Measurements from ENCODE around the gene FREM2. TPM values are rescaled to one million over a fixed set of nuclear protein-coding genes. Genes with fewer than 3 reads are reported as not detected.

The FREM2 gene
- total RNA-seq, 1 donor from 2014 or later, result 0.39 TPM

DNA sequence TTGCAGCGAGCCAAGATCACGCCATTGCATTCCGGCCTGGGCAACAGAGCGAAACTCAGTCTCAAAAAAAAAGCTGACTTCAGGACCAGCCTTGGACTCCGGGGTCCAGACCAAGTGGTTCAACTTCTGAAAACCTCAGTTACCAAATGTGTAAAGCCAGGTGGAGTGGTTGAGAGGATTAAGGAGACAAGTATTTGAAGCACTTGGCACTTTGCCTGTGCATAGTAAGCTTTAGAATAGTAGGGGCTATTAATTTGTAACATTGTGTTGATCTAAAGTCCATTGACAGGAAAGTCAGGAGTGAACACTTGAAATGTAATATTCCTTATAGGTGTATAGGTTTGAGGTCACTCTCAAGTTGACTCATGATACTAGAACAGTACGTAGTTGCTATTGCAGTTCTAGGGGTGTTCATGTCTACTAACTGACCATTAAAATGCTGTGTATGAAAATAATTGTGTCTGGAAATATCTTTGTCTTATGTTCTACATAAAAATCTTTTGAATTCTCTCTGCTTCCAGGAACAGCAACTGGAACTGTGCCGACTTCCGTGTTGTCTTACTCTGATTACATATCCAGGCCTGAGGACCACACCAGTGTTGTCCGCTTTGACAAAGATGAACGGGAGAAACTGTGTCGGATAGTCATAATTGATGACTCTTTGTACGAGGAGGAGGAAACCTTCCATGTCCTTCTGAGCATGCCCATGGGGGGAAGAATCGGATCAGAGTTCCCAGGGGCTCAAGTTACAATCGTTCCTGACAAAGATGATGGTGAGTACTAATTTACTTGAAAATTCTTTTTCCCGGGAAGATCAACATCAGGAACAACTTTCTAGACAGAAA lies 97.4 kb downstream of the FREM2 start:
- intact Hi-C loops (cut with micrococcal nuclease), result no loop called here
- Mint-ChIP-seq H3K9me3 (no peaks in the 10 kb centered on the region), H3K27ac (no peak overlapping the region), H3K4me3 (ENCODE audit: low read depth) (no peak overlapping the region), H3K4me1 (ENCODE audit: low read depth) (no peaks in the 10 kb centered on the region), H3K27me3 (ENCODE audit: low read depth) (peaks cover 1% of the 10 kb centered on the region), H3K36me3 (ENCODE audit: low read depth) (no peaks in the 10 kb centered on the region)
- no peak for DNase-seq (ENCODE audit: low spot score)

DNA sequence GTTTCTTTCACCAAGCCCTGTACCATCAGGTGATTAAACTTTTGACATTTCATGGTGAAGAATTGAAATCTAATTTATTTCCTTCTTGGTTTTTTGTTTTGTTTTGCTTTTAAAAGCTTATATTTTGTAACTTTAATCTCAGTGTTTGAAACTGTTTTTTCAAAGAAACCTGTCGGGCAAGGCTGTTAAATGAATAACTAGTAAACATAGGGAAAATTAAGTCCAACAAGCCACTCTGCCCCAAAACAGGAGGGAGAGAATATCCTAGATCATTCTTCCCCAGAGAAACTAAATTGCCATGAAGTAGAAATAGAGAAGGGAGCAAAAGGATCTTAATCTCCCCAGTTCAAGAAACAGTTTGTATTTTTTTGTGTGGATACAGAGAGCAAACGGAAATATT lies 98.2 kb downstream of the FREM2 start:
- intact Hi-C loops (cut with micrococcal nuclease), result no loop called here
- Mint-ChIP-seq H3K27me3 (ENCODE audit: low read depth) (peaks cover 1% of the 10 kb centered on the region), H3K4me3 (ENCODE audit: low read depth) (no peak overlapping the region), H3K36me3 (ENCODE audit: low read depth) (no peaks in the 10 kb centered on the region), H3K27ac (no peak overlapping the region), H3K4me1 (ENCODE audit: low read depth) (no peaks in the 10 kb centered on the region), H3K9me3 (no peaks in the 10 kb centered on the region)
- no peak for DNase-seq (ENCODE audit: low spot score)

DNA sequence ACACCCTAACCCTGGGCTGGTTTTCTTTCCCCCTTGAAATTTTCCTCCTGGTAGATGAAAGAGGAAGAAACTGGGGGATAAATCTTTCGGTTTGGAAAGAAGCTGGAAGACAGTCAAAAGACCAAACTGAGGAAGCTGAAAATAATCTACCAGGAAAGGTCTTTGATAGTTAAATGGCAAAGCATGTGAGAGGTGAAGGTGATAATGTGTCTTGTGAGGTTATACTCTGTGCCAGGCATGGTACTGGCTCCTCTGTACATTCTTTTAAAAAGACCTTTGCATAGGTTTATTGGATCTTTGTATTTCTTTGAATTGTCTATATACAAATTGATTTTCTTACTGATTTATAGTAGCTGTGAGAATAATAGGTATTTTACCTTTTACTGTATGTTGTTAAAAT lies 98.6 kb downstream of the FREM2 start:
- DNase-seq (ENCODE audit: low spot score), result no peak
- Mint-ChIP-seq H3K9me3 (no peaks in the 10 kb centered on the region), H3K36me3 (ENCODE audit: low read depth) (no peaks in the 10 kb centered on the region), H3K4me3 (ENCODE audit: low read depth) (no peak overlapping the region), H3K27ac (no peak overlapping the region), H3K27me3 (ENCODE audit: low read depth) (peaks cover 1% of the 10 kb centered on the region), H3K4me1 (ENCODE audit: low read depth) (no peaks in the 10 kb centered on the region)
- intact Hi-C loops (cut with micrococcal nuclease), result no loop called here

DNA sequence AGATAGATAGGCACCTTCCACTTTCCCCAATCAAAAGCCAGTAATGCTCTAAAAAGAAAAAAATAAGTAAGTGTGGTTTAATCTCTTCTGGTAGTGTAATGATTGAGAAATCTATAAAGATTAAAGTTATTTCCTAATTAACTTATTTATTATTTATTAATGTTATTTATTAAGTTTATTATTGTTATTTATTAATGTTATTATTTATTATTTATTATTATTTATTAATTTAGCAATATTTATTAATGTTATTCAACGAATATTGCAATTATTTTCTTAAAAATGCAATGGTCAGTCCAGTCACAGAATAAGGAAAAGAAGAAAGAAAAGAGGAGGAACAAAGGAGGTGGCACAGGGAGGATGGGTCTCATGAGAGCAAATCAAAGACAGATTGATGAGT lies 100.7 kb downstream of the FREM2 start:
- intact Hi-C loops (cut with micrococcal nuclease), result no loop called here

DNA sequence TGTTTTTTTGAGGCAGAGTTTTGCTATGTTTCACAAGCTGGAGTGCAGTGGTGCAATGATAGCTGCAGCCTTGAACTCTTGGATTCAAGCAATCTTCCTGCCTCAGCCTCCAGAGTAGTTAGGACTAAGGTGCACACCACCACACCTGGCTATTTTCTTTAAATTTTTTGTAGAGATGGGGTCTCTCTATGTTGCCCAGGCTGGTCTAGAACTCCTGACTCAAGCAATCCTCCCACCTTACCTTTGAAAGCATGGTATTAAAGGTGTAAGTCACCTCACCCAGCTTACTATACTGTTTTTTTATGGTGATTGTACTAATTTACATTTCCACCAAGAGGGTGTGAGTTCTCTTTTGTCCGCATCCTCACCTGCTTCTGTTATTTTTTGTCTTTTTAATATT lies 110.0 kb downstream of the FREM2 start:
- intact Hi-C loops (cut with micrococcal nuclease), result no loop called here
- DNase-seq (ENCODE audit: low spot score), result no peak
- Mint-ChIP-seq H3K4me1 (ENCODE audit: low read depth) (no peaks in the 10 kb centered on the region), H3K27ac (no peak overlapping the region), H3K9me3 (peaks cover 8% of the 10 kb centered on the region), H3K36me3 (ENCODE audit: low read depth) (no peaks in the 10 kb centered on the region), H3K27me3 (ENCODE audit: low read depth) (no peaks in the 10 kb centered on the region), H3K4me3 (ENCODE audit: low read depth) (no peak overlapping the region)

More for the DNA sequence above, 100.7 kb downstream of the FREM2 start:
- no peaks in the 10 kb centered on the region for H3K36me3 Mint-ChIP-seq (ENCODE audit: low read depth)
- no peak overlapping the region for H3K4me3 Mint-ChIP-seq (ENCODE audit: low read depth)
- H3K27ac Mint-ChIP-seq, result no peak overlapping the region
- no peak for DNase-seq (ENCODE audit: low spot score)
- H3K9me3 Mint-ChIP-seq, result no peaks in the 10 kb centered on the region
- no peaks in the 10 kb centered on the region for H3K4me1 Mint-ChIP-seq (ENCODE audit: low read depth)
- H3K27me3 Mint-ChIP-seq (ENCODE audit: low read depth), result peaks cover 1% of the 10 kb centered on the region

DNA sequence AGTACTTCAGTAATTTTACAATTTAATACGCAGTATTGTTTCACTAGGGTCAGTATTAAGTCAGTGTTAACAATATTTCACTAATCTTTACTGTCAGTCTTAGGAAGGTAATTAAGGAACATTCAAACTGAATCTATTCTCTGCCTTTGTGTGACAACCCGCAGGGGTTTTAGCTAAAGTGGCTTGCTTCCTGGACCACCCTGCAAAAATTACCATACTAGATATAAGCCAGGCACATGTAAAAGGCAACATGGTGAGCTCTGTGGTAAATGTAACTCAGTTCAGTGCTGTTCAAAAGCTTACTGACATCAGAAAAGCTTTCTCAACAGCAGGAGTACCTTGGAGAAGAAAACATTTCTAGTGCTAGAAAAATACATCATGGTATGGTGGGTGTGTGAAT lies 116.7 kb downstream of the FREM2 start:
- Mint-ChIP-seq H3K36me3 (ENCODE audit: low read depth) (no peaks in the 10 kb centered on the region), H3K4me1 (ENCODE audit: low read depth) (no peaks in the 10 kb centered on the region), H3K9me3 (peaks cover 8% of the 10 kb centered on the region), H3K4me3 (ENCODE audit: low read depth) (no peak overlapping the region), H3K27ac (no peak overlapping the region), H3K27me3 (ENCODE audit: low read depth) (no peaks in the 10 kb centered on the region)
- DNase-seq (ENCODE audit: low spot score), result no peak
- intact Hi-C loops (cut with micrococcal nuclease), result no loop called here

DNA sequence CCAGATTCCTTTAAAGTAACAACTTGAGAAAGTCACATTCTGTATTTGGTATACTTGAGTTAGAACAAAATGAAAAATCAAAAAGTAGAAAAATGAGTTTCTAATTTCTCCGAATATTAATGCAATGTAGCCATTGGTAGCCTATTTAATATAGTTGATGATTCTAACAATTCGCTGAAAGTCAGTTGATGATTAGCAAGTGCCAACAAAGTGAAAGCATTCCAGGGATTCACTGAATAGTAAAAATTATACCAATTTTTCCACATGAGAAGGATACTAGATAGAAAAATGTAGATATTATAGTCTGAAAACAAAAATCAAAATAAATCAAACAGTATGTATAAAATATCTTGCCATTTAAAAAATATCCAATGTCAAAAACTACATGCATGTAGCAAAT lies 117.2 kb downstream of the FREM2 start:
- Mint-ChIP-seq H3K9me3 (peaks cover 8% of the 10 kb centered on the region), H3K4me3 (ENCODE audit: low read depth) (no peak overlapping the region), H3K36me3 (ENCODE audit: low read depth) (no peaks in the 10 kb centered on the region), H3K27ac (no peak overlapping the region), H3K4me1 (ENCODE audit: low read depth) (no peaks in the 10 kb centered on the region), H3K27me3 (ENCODE audit: low read depth) (no peaks in the 10 kb centered on the region)
- no peak for DNase-seq (ENCODE audit: low spot score)
- intact Hi-C loops (cut with micrococcal nuclease), result no loop called here

DNA sequence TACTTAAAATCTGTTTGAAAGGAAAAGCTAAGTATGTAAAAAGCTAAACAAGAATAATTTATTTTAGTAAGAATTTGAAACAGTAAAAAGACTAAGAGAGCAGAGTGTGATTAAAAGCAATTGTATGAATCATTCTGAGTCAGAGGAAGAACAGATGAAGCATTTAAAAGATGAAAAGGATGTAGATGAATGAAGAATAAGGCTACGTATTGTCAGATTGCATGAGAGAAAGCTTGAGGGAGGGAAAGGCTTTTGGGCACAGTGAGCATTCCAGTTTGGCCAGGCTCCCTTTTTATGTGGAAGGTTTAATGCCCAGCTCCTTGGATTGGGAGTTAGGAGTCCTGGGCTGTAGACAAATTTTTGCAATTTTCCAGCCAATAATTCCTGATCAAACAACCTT lies 117.7 kb downstream of the FREM2 start:
- no peak for DNase-seq (ENCODE audit: low spot score)
- Mint-ChIP-seq H3K27ac (no peak overlapping the region), H3K27me3 (ENCODE audit: low read depth) (no peaks in the 10 kb centered on the region), H3K4me3 (ENCODE audit: low read depth) (no peak overlapping the region), H3K9me3 (peaks cover 13% of the 10 kb centered on the region), H3K4me1 (ENCODE audit: low read depth) (no peaks in the 10 kb centered on the region), H3K36me3 (ENCODE audit: low read depth) (no peaks in the 10 kb centered on the region)
- intact Hi-C loops (cut with micrococcal nuclease), result no loop called here

DNA sequence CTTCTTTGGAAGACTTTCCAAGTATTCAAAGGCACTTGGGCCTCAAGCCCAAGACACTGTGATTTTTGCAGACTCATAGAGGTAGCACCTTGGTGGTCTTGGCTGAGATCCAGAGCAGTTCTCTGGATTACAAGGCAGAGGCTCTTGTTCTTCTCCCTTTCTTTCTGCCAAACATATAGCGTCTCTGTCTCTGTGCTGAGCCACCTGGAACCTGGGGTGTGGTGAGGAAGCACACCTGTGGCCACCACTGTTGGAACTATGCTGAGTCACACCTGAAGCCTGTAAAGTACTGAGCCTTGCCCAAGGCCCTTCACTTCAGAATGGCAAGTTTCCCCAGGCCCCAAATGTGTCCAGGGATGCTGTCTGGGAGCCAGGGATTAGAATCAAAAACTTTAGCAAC lies 127.5 kb downstream of the FREM2 start:
- Mint-ChIP-seq H3K4me3 (ENCODE audit: low read depth) (no peak overlapping the region), H3K27ac (no peak overlapping the region), H3K36me3 (ENCODE audit: low read depth) (no peaks in the 10 kb centered on the region), H3K27me3 (ENCODE audit: low read depth) (no peaks in the 10 kb centered on the region), H3K4me1 (ENCODE audit: low read depth) (no peaks in the 10 kb centered on the region), H3K9me3 (peaks cover 28% of the 10 kb centered on the region)
- intact Hi-C loops (cut with micrococcal nuclease), result no loop called here
- no peak for DNase-seq (ENCODE audit: low spot score)

DNA sequence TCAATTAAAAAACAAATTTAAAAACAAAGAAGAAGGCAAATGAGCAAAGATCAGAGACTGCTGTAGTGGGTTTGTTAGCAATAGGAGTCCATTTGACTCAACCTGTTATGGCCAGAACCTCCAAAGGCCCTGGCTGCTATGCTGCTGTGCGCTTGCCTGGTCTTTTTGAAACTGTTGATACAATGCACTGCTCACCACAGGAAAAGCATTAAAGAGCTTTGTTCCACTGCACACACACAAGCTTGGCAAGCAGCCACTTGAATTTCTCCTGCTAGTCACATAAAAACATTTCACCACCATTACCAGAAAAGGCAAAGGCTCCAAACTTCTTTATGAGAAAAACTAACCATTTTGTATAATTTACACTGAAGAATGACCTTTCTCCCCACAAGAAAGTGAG lies 132.2 kb downstream of the FREM2 start:
- Mint-ChIP-seq H3K4me1 (ENCODE audit: low read depth) (no peaks in the 10 kb centered on the region), H3K36me3 (ENCODE audit: low read depth) (no peaks in the 10 kb centered on the region), H3K27ac (no peak overlapping the region), H3K4me3 (ENCODE audit: low read depth) (no peak overlapping the region), H3K9me3 (no peaks in the 10 kb centered on the region), H3K27me3 (ENCODE audit: low read depth) (no peaks in the 10 kb centered on the region)
- no peak for DNase-seq (ENCODE audit: low spot score)
- intact Hi-C loops (cut with micrococcal nuclease), result no loop called here

DNA sequence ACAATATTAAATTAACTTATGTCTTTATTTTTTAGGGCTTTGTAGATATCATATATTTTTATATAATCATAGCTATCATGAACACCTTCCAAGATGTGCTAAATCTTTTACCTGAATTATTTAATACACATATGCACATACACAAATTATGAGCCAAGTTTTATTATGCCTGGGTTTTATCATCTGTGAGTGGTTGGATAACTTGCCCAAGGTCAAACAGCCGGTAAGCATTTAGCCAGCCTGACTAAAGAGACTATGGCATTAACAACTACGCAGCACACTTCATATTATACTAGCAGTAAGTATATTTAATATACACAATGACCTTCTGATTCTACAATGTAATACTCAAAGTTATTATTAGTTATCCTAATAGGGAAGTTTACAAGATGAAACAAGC lies 132.7 kb downstream of the FREM2 start:
- Mint-ChIP-seq H3K4me3 (ENCODE audit: low read depth) (no peak overlapping the region), H3K27ac (no peak overlapping the region), H3K9me3 (no peaks in the 10 kb centered on the region), H3K4me1 (ENCODE audit: low read depth) (no peaks in the 10 kb centered on the region), H3K27me3 (ENCODE audit: low read depth) (no peaks in the 10 kb centered on the region), H3K36me3 (ENCODE audit: low read depth) (no peaks in the 10 kb centered on the region)
- intact Hi-C loops (cut with micrococcal nuclease), result no loop called here
- DNase-seq (ENCODE audit: low spot score), result no peak

DNA sequence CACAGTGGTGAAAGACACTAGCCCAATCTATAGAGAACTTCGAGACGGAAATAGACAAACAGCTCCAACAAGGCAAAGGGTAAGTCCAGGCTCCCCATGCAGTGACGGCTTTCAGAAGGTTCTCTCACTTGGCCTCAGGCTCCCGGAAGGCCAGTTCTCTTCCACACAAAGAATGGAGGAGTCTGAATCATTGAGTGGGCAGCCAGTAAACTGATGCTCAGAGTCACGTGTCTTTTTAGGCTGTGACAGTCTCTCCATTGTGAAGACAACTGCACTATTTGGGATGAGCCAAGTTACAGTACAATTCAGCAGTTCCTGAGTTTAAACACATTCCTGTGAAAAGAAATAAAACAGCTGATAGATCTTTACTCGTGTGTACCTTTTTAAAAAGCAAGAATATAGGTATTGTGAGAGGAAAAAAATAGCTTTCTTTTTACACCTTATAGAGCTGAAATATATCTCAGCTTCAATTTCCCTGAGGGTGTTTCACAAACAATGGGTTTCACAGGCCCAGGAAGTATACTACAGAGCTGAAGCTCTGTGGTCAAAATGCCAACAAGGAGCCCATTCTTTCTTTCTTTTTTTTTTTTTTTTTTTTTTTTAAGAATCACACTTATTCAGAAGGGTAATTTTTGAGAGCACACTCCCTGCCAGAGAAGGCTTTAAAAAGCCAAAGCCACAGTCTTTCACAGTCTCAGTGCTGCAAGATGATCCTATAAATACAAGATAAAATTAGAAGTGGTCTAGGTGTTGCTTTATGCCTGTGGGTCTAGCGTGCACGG lies 135.1 kb downstream of the FREM2 start:
- no peaks in the 10 kb centered on the region for H3K4me1 Mint-ChIP-seq (ENCODE audit: low read depth)
- no peak overlapping the region for H3K27ac Mint-ChIP-seq
- H3K36me3 Mint-ChIP-seq (ENCODE audit: low read depth), result no peaks in the 10 kb centered on the region
- no peaks in the 10 kb centered on the region for H3K27me3 Mint-ChIP-seq (ENCODE audit: low read depth)
- intact Hi-C loops (cut with micrococcal nuclease), result no loop called here
- no peak for DNase-seq (ENCODE audit: low spot score)
- no peaks in the 10 kb centered on the region for H3K9me3 Mint-ChIP-seq
- no peak overlapping the region for H3K4me3 Mint-ChIP-seq (ENCODE audit: low read depth)

DNA sequence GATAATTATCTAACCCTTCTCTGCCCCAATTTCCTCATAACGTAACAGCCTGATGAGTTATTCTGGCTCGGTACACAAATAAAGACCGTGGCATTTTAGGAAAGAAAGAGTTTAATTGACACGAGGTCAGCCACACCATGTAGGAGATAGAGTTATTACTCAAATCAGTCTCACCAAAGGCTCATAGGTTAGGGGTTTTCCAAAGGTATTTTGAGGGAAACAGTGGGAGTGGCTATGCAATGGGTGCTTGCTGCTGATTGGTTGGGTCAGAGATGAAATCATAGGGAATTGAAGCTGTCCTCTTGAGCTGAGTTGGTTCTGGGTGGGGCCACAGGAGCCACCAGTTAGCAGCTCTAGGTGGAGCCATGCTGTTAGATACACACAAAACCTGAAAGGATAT lies 137.5 kb downstream of the FREM2 start:
- Mint-ChIP-seq H3K4me1 (ENCODE audit: low read depth) (no peaks in the 10 kb centered on the region), H3K9me3 (no peaks in the 10 kb centered on the region), H3K27me3 (ENCODE audit: low read depth) (no peaks in the 10 kb centered on the region), H3K27ac (no peak overlapping the region), H3K36me3 (ENCODE audit: low read depth) (no peaks in the 10 kb centered on the region), H3K4me3 (ENCODE audit: low read depth) (no peak overlapping the region)
- no peak for DNase-seq (ENCODE audit: low spot score)
- intact Hi-C loops (cut with micrococcal nuclease), result no loop called here
